CD8-positive, alpha-beta memory T cell (primary cell): Measurements from ENCODE around the gene UBAP1L. TPM values are rescaled to one million over a fixed set of nuclear protein-coding genes. Genes with fewer than 3 reads are reported as not detected.
"Not testable (repeated sequence)": the region's sequence is repeated elsewhere in the genome, so short reads cannot be mapped to it uniquely, and the experiment has no call there.

ENCODE experiments used
- CTCF ChIA-PET: fragments of 350-600 bp; sonication (Branson Sonifier 250); formaldehyde crosslinking; loops from one replicate; lab custom pipeline; 2021; ENCODE audit warnings: antibody characterized with exemption; lab: Charles Lee
- POLR2A ChIA-PET: fragments of 350-600 bp; sonication (Branson Sonifier 250); formaldehyde crosslinking; loops from one replicate; lab custom pipeline; 2021; ENCODE audit warnings: antibody characterized with exemption; lab: Charles Lee
- DNase-seq, 5 donors: peaks; one replicate each; pipeline versions ENCODE4 v3.0.0 to v3.0.0-alpha.2; 2020 to 2022; ENCODE audit warnings: mixed read lengths in 1 of 5
- H3K27ac ChIP-seq: one replicate; pipeline ENCODE4 v1.7.0; 2013; ENCODE audit warnings: low read depth, mild to moderate bottlenecking, low read length, moderate library complexity
- H3K27me3 ChIP-seq: 2 replicates; pipeline ENCODE4 v1.7.0; 2013; ENCODE audit warnings: low read length, mild to moderate bottlenecking; ENCODE audit not compliant: insufficient read depth, poor library complexity, severe bottlenecking
- H3K36me3 ChIP-seq: 2 replicates; pipeline ENCODE4 v1.7.0; 2013; ENCODE audit warnings: mild to moderate bottlenecking, low read length, moderate library complexity; ENCODE audit not compliant: insufficient read depth
- H3K4me1 ChIP-seq: 2 replicates; pipeline ENCODE4 v1.7.0; 2013; ENCODE audit warnings: mild to moderate bottlenecking, low read length, moderate library complexity; ENCODE audit not compliant: insufficient read depth
- H3K4me3 ChIP-seq: 2 replicates; pipeline ENCODE4 v1.7.0; 2013; ENCODE audit warnings: mild to moderate bottlenecking, low read length
- H3K9me3 ChIP-seq: 2 replicates; pipeline ENCODE4 v1.7.0; 2013; ENCODE audit warnings: mild to moderate bottlenecking, low read length
- H3K27ac Mint-ChIP-seq, 8 donors: one replicate each; pipeline ENCODE4 v1.8.0; 2020 to 2021; ENCODE audit warnings: mixed read lengths in 8 of 8, mild to moderate bottlenecking in 6 of 8, inconsistent platforms in 3 of 8, moderate library complexity in 3 of 8
- H3K27me3 Mint-ChIP-seq, 2 donors: one replicate each; pipeline ENCODE4 v1.8.0; 2020 to 2021; ENCODE audit warnings: mixed read lengths in 2 of 2, mild to moderate bottlenecking in 1 of 2, moderate library complexity in 1 of 2
- H3K36me3 Mint-ChIP-seq, 3 donors: one replicate each; pipeline ENCODE4 v1.8.0; 2020 to 2021; ENCODE audit warnings: mixed read lengths in 3 of 3, inconsistent platforms in 1 of 3, mild to moderate bottlenecking in 1 of 3
- H3K4me1 Mint-ChIP-seq, 3 donors: one replicate each; pipeline ENCODE4 v1.8.0; 2020 to 2021; ENCODE audit warnings: mixed read lengths in 3 of 3, inconsistent platforms in 1 of 3, mild to moderate bottlenecking in 1 of 3
- H3K4me3 Mint-ChIP-seq, 7 donors: one replicate each; pipeline ENCODE4 v1.8.0; 2020 to 2021; ENCODE audit warnings: mixed read lengths in 7 of 7, mild to moderate bottlenecking in 6 of 7, moderate library complexity in 4 of 7, inconsistent platforms in 2 of 7
- H3K9me3 Mint-ChIP-seq, 5 donors: one replicate each; pipeline ENCODE4 v1.8.0; 2020 to 2022; ENCODE audit warnings: mixed read lengths in 5 of 5, mild to moderate bottlenecking in 3 of 5, moderate library complexity in 2 of 5, inconsistent platforms in 1 of 5
- polyA plus RNA-seq: library from polyadenylated mRNA; unstranded; fragments of 300-500 nt; fragmentation: Illumina TruSeq; gene quantifications from one replicate; pipeline ENCODE4 v1.2.3, GENCODE V29; 2021
- total RNA-seq, 2 experiments: library from RNA; stranded (reverse); gene quantifications; one replicate each; pipeline ENCODE4 v1.2.3, GENCODE V29; 2021

UBAP1L gene
- total and polyA plus RNA-seq, 3 experiments from 2014 or later = 0.45 to 3.5 (median 3.5) TPM

- POLR2A ChIA-PET, H3K9me3 Mint-ChIP-seq, H3K9me3 ChIP-seq, H3K27me3 ChIP-seq, H3K27ac ChIP-seq, H3K27ac Mint-ChIP-seq, H3K27me3 Mint-ChIP-seq, H3K4me3 Mint-ChIP-seq, H3K4me1 Mint-ChIP-seq, H3K4me3 ChIP-seq, DNase-seq, H3K4me1 ChIP-seq, CTCF ChIA-PET: not testable (repeated sequence)
- H3K36me3 Mint-ChIP-seq = peaks cover 10 to 68% (median 17%) of the 10 kb centered on the region in 3 donors
- H3K36me3 ChIP-seq = peaks cover 12% of the 10 kb centered on the region
Measured at GRCh38 chr15:65099801-65100200, 15.2 kb downstream of the UBAP1L start.

- peaks cover 12% of the 10 kb centered on the region for H3K36me3 ChIP-seq
- no peak for DNase-seq
- POLR2A ChIA-PET = no interaction called here
- no peaks in the 10 kb centered on the region for H3K4me1 ChIP-seq
- Mint-ChIP-seq H3K36me3 (peaks cover 10 to 66% (median 17%) of the 10 kb centered on the region in 3 donors), H3K4me3 (no peak overlapping the region), H3K9me3 (no peaks in the 10 kb centered on the region), H3K27ac (no peak overlapping the region), H3K4me1 (peaks cover 0 to 5% (median 5%) of the 10 kb centered on the region in 3 donors), H3K27me3 (no peaks in the 10 kb centered on the region)
- H3K27ac ChIP-seq = no peak overlapping the region
- H3K4me3 ChIP-seq = no peak overlapping the region
- CTCF ChIA-PET = no interaction called here
- no peaks in the 10 kb centered on the region for H3K9me3 ChIP-seq
- no peaks in the 10 kb centered on the region for H3K27me3 ChIP-seq
Measured at GRCh38 chr15:65099336-65099735, 15.7 kb downstream of the UBAP1L start.

GRCh38 chr15:65097651-65098263 lies 17.2 kb downstream of the UBAP1L start:
- Mint-ChIP-seq H3K4me1 (peaks cover 0 to 5% (median 5%) of the 10 kb centered on the region in 3 donors), H3K4me3 (no peak overlapping the region), H3K27me3 (no peaks in the 10 kb centered on the region), H3K27ac (peak overlapping the region in 1 of 8 donors; percentile 78), H3K36me3 (peaks cover 7 to 55% (median 17%) of the 10 kb centered on the region in 3 donors), H3K9me3 (no peaks in the 10 kb centered on the region)
- H3K36me3 ChIP-seq = peaks cover 12% of the 10 kb centered on the region
- no peaks in the 10 kb centered on the region for H3K4me1 ChIP-seq
- no peaks in the 10 kb centered on the region for H3K27me3 ChIP-seq
- no peak for DNase-seq
- no peaks in the 10 kb centered on the region for H3K9me3 ChIP-seq
- CTCF ChIA-PET = no interaction called here
- no peak overlapping the region for H3K27ac ChIP-seq
- POLR2A ChIA-PET = no interaction called here
- no peak overlapping the region for H3K4me3 ChIP-seq

- H3K36me3 ChIP-seq = peaks cover 12% of the 10 kb centered on the region
- H3K27me3 ChIP-seq = no peaks in the 10 kb centered on the region
- Mint-ChIP-seq H3K4me1 (peaks cover 0 to 5% (median 4%) of the 10 kb centered on the region in 3 donors), H3K36me3 (peaks cover 7 to 50% (median 17%) of the 10 kb centered on the region in 3 donors), H3K4me3 (no peak overlapping the region), H3K27me3 (no peaks in the 10 kb centered on the region), H3K27ac (peak overlapping the region in 1 of 8 donors; percentile 52), H3K9me3 (no peaks in the 10 kb centered on the region)
- ChIA-PET POLR2A (no interaction called here), CTCF (interaction anchor here (1.0 kb wide), 1 partner anchor 365 kb away, joined by 3 read pairs; no protein-coding TSS in a partner anchor)
- no peak overlapping the region for H3K27ac ChIP-seq
- no peaks in the 10 kb centered on the region for H3K4me1 ChIP-seq
- H3K9me3 ChIP-seq = no peaks in the 10 kb centered on the region
- DNase-seq = no peak
- no peak overlapping the region for H3K4me3 ChIP-seq
Measured at GRCh38 chr15:65096481-65097385, 18.3 kb downstream of the UBAP1L start.

- H3K4me1 Mint-ChIP-seq = no peaks in the 10 kb centered on the region
- peaks cover 7 to 39% (median 14%) of the 10 kb centered on the region in 3 donors for H3K36me3 Mint-ChIP-seq
- POLR2A ChIA-PET = no interaction called here
- CTCF ChIA-PET = interaction anchor here (1.0 kb wide), 1 partner anchor 364 kb away, joined by 3 read pairs; no protein-coding TSS in a partner anchor
- no peak overlapping the region for H3K4me3 Mint-ChIP-seq
- no peaks in the 10 kb centered on the region for H3K9me3 ChIP-seq
- H3K4me3 ChIP-seq = no peak overlapping the region
- DNase-seq = no peak
- H3K27me3 ChIP-seq = no peaks in the 10 kb centered on the region
- no peaks in the 10 kb centered on the region for H3K9me3 Mint-ChIP-seq
- H3K27ac ChIP-seq = no peak overlapping the region
- H3K27ac Mint-ChIP-seq = peak overlapping the region in 1 of 8 donors; percentile 46
- peaks cover 12% of the 10 kb centered on the region for H3K36me3 ChIP-seq
- no peaks in the 10 kb centered on the region for H3K4me1 ChIP-seq
- no peaks in the 10 kb centered on the region for H3K27me3 Mint-ChIP-seq
Measured at GRCh38 chr15:65095747-65096104, 19.3 kb downstream of the UBAP1L start.

GRCh38 chr15:65095011-65095746 lies 19.8 kb downstream of the UBAP1L start:
- CTCF ChIA-PET = no interaction called here
- H3K9me3 Mint-ChIP-seq = no peaks in the 10 kb centered on the region

GRCh38 chr15:65094294-65094995 lies 20.6 kb downstream of the UBAP1L start:
- H3K36me3 ChIP-seq = peaks cover 8% of the 10 kb centered on the region
- no peaks in the 10 kb centered on the region for H3K9me3 Mint-ChIP-seq
- H3K27ac ChIP-seq = no peak overlapping the region
- H3K36me3 Mint-ChIP-seq = peaks cover 7 to 28% (median 13%) of the 10 kb centered on the region in 3 donors
- ChIA-PET POLR2A (no interaction called here), CTCF (no interaction called here)
- H3K27me3 Mint-ChIP-seq = no peaks in the 10 kb centered on the region
- no peaks in the 10 kb centered on the region for H3K9me3 ChIP-seq
- peak overlapping the region in 2 of 8 donors; percentile 23 to 81 for H3K27ac Mint-ChIP-seq
- H3K27me3 ChIP-seq = no peaks in the 10 kb centered on the region
- no peaks in the 10 kb centered on the region for H3K4me1 Mint-ChIP-seq
- no peak for DNase-seq
- H3K4me3 ChIP-seq = no peak overlapping the region
- H3K4me1 ChIP-seq = no peaks in the 10 kb centered on the region
- no peak overlapping the region for H3K4me3 Mint-ChIP-seq

More at GRCh38 chr15:65095011-65095746, 19.8 kb downstream of the UBAP1L start:
- H3K9me3 ChIP-seq = no peaks in the 10 kb centered on the region
- Mint-ChIP-seq H3K4me3 (no peak overlapping the region), H3K27me3 (no peaks in the 10 kb centered on the region), H3K27ac (peak overlapping the region in 1 of 8 donors; percentile 8), H3K4me1 (no peaks in the 10 kb centered on the region), H3K36me3 (peaks cover 7 to 34% (median 13%) of the 10 kb centered on the region in 3 donors)
- no peaks in the 10 kb centered on the region for H3K4me1 ChIP-seq
- no peak for DNase-seq
- no peaks in the 10 kb centered on the region for H3K27me3 ChIP-seq
- no peak overlapping the region for H3K27ac ChIP-seq
- POLR2A ChIA-PET = no interaction called here
- H3K36me3 ChIP-seq = peaks cover 12% of the 10 kb centered on the region
- no peak overlapping the region for H3K4me3 ChIP-seq
